Subcutaneous abdominal adipose tissue (tissue), 5 donors: ENCODE data around the gene KRTAP9-3.
"Not testable (repeated sequence)": the region's sequence is repeated elsewhere in the genome, so short reads cannot be mapped to it uniquely, and the experiment has no call there.

Experiments
- H3K27ac ChIP-seq: one replicate; pipeline ENCODE4 v1.7.0; 2013; ENCODE audit warnings: low read depth, mild to moderate bottlenecking, inconsistent platforms, low read length, moderate library complexity
- H3K27me3 ChIP-seq, 5 donors: one replicate each; pipeline ENCODE4 v1.7.0; 2013; ENCODE audit warnings: low read length in 5 of 5, inconsistent platforms in 1 of 5; ENCODE audit not compliant: control insufficient read depth in 5 of 5, insufficient read depth in 4 of 5
- H3K36me3 ChIP-seq, 5 donors: one replicate each; pipeline ENCODE4 v1.7.0; 2013; ENCODE audit warnings: low read length in 5 of 5; ENCODE audit not compliant: control insufficient read depth in 5 of 5, insufficient read depth in 5 of 5
- H3K4me1 ChIP-seq, 5 donors: one replicate each; pipeline ENCODE4 v1.7.0; 2013; ENCODE audit warnings: low read length in 5 of 5, mild to moderate bottlenecking in 3 of 5, moderate library complexity in 1 of 5; ENCODE audit not compliant: control insufficient read depth in 5 of 5, insufficient read depth in 5 of 5
- H3K4me3 ChIP-seq, 5 donors: one replicate each; pipeline ENCODE4 v1.7.0; 2013; ENCODE audit warnings: low read length in 5 of 5, low read depth in 1 of 5
- H3K9ac ChIP-seq, 5 donors: one replicate each; pipeline ENCODE4 v1.7.0; 2013; ENCODE audit warnings: low read length in 5 of 5, mild to moderate bottlenecking in 4 of 5, moderate library complexity in 3 of 5
- H3K9me3 ChIP-seq, 5 donors: one replicate each; pipeline ENCODE4 v1.7.0; 2013; ENCODE audit warnings: low read length in 5 of 5; ENCODE audit not compliant: control insufficient read depth in 5 of 5
- donor health status: healthy.
- donor health status: healthy.
- donor health status: healthy.
- donor health status: healthy.
- donor health status: healthy.

The KRTAP9-3 gene

DNA sequence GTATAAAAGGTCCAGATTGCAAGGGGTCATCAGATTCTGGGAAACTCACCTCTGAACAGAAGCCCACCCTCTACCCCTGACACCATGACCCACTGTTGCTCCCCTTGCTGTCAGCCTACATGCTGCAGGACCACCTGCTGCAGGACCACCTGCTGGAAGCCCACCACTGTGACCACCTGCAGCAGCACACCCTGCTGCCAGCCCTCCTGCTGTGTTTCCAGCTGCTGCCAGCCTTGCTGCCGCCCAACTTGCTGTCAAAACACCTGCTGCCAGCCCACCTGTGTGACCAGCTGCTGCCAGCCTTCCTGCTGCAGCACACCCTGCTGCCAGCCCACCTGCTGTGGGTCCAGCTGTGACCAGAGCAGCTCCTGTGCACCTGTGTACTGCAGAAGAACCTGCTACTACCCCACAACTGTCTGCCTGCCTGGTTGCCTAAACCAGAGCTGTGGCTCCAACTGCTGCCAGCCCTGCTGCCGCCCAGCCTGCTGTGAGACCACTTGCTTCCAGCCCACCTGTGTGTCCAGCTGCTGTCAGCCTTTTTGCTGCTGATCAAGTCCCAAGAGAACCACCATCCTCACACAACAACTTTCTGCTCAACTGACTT lies 17.5 kb downstream of the KRTAP9-3 start, which contains the start of gene KRTAP9-4:
Gene KRTAP9-4 (plus strand): TSS at position 51 of the 604 bp plus-strand sequence. CDS start 34 bp downstream, at position 85.
- not testable (repeated sequence) for H3K4me3 ChIP-seq, H3K36me3 ChIP-seq, H3K4me1 ChIP-seq, H3K27ac ChIP-seq, H3K27me3 ChIP-seq, H3K9ac ChIP-seq, H3K9me3 ChIP-seq

DNA sequence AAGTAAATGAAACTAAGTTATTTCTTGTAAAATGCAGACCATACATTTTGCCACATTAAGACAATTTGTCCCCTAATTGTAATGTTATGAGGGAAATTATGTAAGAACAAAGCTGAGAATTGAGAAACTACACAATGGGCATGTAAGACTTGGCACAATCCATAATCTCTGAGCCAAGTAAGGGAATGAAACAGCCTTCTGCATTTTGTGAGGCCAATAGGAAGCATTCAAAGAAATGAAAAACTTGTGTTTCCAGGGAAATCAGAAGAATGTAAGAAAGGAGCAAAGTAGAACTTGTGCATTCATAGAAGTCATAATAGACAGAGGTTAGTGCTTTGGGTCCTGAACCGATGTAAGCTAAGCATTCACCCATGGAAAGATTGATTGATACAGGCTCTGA lies 19.0 kb downstream of the KRTAP9-3 start:
- Histone ChIP-seq H3K4me1 (no peaks in the 10 kb centered on the region), H3K27me3 (peaks cover 0 to 11% (median 0%) of the 10 kb centered on the region in 5 donors), H3K9ac (no peak overlapping the region), H3K36me3 (no peaks in the 10 kb centered on the region), H3K9me3 (no peaks in the 10 kb centered on the region), H3K27ac (no peak overlapping the region), H3K4me3 (no peak overlapping the region)

DNA sequence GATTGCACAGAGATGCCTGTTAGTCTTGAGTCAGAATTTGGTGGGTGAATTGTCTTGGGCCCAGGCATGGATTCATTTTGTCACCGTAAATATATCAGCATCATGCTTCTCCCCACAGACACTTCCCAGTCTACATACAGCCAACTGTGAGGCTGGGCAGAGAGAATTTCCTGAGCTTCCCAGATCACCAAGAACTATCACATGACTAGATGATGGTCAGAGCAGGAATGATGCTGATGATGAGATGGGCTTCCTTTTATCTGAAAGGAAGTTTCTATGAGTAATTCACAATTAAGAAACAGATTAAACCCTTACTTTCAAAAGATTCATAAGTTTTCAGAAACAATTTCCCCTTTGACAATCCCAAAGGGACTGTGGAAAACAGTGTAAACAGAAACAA lies 22.6 kb downstream of the KRTAP9-3 start:
- H3K9me3 ChIP-seq = no peaks in the 10 kb centered on the region
- H3K4me1 ChIP-seq = no peaks in the 10 kb centered on the region
- no peak overlapping the region for H3K27ac ChIP-seq

DNA sequence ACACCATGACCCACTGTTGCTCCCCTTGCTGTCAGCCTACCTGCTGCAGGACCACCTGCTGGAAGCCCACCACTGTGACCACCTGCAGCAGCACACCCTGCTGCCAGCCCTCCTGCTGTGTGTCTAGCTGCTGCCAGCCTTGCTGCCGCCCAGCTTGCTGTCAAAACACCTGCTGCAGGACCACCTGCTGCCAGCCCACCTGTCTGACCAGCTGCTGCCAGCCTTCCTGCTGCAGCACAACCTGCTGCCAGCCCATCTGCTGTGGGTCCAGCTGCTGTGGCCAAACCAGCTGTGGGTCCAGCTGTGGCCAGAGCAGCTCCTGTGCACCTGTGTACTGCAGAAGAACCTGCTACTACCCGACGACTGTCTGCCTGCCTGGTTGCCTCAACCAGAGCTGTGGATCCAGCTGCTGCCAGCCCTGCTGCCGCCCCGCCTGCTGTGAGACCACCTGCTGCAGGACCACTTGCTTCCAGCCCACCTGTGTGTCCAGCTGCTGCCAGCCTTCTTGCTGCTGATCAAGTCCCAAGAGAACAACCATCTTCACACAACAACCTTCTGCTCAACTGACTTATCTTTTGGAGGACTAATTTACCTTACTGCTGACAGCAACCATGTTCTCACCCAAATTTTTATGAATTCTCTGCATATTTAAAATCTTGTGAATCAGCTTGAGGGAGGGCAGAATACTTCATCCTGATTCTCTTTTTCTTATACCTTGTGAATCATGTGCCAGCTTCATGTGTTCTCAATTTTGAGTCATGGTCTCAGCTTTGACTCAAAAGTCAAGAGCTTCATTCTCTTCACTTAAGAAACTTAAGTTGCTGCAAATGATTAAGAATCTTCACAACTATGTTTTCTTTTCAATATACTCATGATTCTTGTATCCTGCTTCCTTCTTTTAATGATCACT lies 23.4 kb downstream of the KRTAP9-3 start, which contains the start of gene KRTAP9-9:
Gene KRTAP9-9 (plus strand): TSS at position 4 of the 910 bp plus-strand sequence.
- not testable (repeated sequence) for H3K9ac ChIP-seq, H3K4me3 ChIP-seq, H3K27ac ChIP-seq, H3K9me3 ChIP-seq, H3K27me3 ChIP-seq, H3K4me1 ChIP-seq, H3K36me3 ChIP-seq

More for the DNA sequence above, 22.6 kb downstream of the KRTAP9-3 start:
- Histone ChIP-seq H3K9ac (no peak overlapping the region), H3K27me3 (peaks cover 0 to 9% (median 0%) of the 10 kb centered on the region in 5 donors), H3K36me3 (no peaks in the 10 kb centered on the region), H3K4me3 (no peak overlapping the region)

DNA sequence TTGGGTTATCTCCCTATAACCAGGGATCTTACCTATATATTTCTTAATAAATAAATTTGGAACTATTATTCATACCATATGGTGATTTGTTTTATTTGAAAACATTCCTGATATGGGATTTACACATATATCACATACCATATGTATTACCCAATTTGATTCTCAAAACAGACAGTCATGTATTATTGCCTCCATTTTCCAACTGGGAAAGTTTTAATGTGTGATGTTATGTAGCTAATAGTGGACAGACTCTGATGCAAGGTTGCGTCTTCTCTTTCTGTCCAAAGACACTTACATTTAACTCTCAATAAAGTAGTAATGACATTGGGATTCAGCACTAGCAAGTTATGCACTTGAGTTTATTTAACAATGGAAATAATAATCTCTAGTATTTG lies 24.0 kb downstream of the KRTAP9-3 start:
- Histone ChIP-seq H3K9ac (no peak overlapping the region), H3K4me1 (no peaks in the 10 kb centered on the region), H3K27me3 (peaks cover 0 to 8% (median 0%) of the 10 kb centered on the region in 5 donors), H3K4me3 (no peak overlapping the region), H3K27ac (no peak overlapping the region), H3K36me3 (no peaks in the 10 kb centered on the region), H3K9me3 (no peaks in the 10 kb centered on the region)

DNA sequence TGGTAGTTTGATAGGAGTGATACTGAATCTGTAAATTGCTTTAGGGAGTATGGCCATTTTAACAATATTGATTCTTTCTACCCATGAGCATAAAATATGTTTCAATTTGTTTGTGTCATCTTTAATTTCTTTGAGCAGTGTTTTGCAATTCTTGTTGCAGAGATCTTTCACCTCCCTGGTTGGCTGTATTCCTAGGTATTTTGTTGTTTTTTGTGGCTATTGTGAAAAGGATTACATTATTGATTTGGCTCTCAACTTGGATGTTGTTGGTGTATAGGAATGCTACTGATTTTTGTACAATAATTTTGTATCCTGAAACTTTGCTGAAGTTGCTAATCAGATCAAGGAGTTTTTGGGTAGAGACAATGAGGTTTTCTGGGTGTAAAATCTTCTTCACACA lies 26.2 kb downstream of the KRTAP9-3 start:
- Histone ChIP-seq H3K4me3 (no peak overlapping the region), H3K27ac (no peak overlapping the region)

DNA sequence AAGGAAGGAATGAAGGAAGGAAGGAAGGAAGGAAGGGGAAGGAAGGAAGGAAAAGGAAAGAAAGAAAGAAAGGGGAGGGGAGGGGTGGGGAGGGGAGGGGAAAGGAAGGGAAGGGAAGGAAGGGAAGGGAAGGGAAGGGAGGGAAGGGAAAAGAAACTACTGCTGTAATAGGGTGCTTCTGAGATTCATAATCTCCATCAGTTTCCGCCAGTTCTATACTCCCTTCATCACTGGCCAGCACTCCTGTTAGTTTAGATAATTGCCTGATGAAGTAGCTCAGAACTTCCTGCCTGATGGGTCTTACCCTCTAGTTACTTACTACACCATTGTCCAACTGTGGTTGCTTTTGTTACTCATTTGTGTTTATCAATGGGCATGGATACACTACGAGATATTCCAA lies 31.0 kb downstream of the KRTAP9-3 start:
- H3K4me1 ChIP-seq = no peaks in the 10 kb centered on the region
- H3K27me3 ChIP-seq = peaks cover 0 to 4% (median 3%) of the 10 kb centered on the region in 5 donors
- H3K4me3 ChIP-seq = no peak overlapping the region
- no peaks in the 10 kb centered on the region for H3K36me3 ChIP-seq
- H3K9me3 ChIP-seq = no peaks in the 10 kb centered on the region
- no peak overlapping the region for H3K27ac ChIP-seq
- no peak overlapping the region for H3K9ac ChIP-seq

More for the DNA sequence above, 26.2 kb downstream of the KRTAP9-3 start:
- H3K36me3 ChIP-seq = no peaks in the 10 kb centered on the region
- no peaks in the 10 kb centered on the region for H3K4me1 ChIP-seq
- no peaks in the 10 kb centered on the region for H3K9me3 ChIP-seq
- peaks cover 0 to 4% (median 0%) of the 10 kb centered on the region in 5 donors for H3K27me3 ChIP-seq
- H3K9ac ChIP-seq = no peak overlapping the region

DNA sequence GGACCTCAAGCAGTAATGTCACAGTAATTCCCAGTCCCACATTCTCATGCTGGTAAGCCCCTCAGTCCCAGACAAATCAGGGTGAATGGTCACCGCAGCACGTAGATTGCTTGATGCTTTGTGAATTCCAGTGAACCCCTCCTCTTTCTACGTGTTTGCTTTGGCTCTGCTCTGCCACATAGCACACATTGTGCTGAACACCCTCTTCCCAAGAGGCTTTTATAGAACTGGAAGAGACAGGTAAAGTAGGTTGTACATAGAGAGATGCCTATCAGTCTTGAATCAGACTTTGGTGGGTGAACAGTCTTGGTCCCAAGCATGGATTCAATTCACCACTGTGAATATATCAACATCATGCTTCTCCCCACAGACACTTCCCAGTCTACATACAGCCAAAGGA lies 32.4 kb downstream of the KRTAP9-3 start:
- Histone ChIP-seq H3K4me1 (no peaks in the 10 kb centered on the region), H3K36me3 (no peaks in the 10 kb centered on the region), H3K4me3 (no peak overlapping the region), H3K27me3 (peaks cover 0 to 4% (median 3%) of the 10 kb centered on the region in 5 donors), H3K9me3 (no peaks in the 10 kb centered on the region), H3K27ac (no peak overlapping the region), H3K9ac (no peak overlapping the region)

DNA sequence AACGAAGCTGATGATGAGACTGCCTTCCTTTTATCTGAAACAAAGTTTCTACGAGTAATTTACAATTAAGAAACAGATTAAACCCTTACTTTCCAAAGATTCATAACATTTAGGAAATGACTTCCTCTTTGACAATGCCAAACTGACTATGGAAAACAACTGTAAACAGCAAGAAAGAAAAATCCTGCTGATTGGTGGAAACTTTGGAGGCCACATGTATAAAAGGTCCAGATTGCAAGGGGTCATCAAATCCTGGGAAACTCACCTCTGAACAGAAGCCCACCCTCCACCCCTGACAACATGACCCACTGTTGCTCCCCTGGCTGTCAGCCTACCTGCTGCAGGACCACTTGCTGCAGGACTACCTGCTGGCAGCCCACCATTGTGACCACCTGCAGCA lies 32.8 kb downstream of the KRTAP9-3 start, which contains the start of gene KRTAP9-6:
Gene KRTAP9-6 (plus strand): TSS at position 301 of the 400 bp plus-strand sequence. CDS start 0 bp downstream, at position 301.
- Histone ChIP-seq H3K27ac (no peak within 1 kb of the TSS), H3K27me3 (peaks cover 0 to 4% (median 3%) of the 10 kb centered on the region in 5 donors), H3K4me3 (no peak within 1 kb of the TSS), H3K9ac (no peak within 1 kb of the TSS), H3K36me3 (no peaks in the 10 kb centered on the region), H3K4me1 (no peaks in the 10 kb centered on the region), H3K9me3 (no peaks in the 10 kb centered on the region)

DNA sequence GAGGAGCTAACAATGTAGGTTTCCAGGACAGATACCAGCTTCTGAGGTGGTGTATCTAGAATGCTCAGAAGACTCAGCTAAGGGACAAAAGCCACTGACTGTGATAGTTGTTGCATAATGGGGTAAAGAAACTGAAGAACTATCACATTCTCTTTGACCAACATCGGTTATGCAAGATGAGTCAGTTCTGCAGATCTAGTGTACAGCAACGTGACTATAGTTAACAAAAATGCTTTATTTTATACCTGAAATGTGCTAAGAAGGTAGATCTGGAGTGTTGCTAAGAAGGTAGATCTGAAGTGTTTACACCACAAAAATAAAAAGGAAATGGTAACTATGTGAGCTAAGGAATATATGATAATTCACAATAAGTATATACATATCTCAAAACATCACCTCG lies 35.5 kb downstream of the KRTAP9-3 start:
- no peak overlapping the region for H3K27ac ChIP-seq
- H3K36me3 ChIP-seq = no peaks in the 10 kb centered on the region

More for the DNA sequence above, 35.5 kb downstream of the KRTAP9-3 start:
- Histone ChIP-seq H3K4me3 (no peak overlapping the region), H3K4me1 (no peaks in the 10 kb centered on the region), H3K9ac (no peak overlapping the region), H3K27me3 (peaks cover 0 to 4% (median 3%) of the 10 kb centered on the region in 5 donors), H3K9me3 (no peaks in the 10 kb centered on the region)
